Measurements from ENCODE around the gene ECE2.

The ECE2 gene

GRCh38 chr3:184231671-184232070, 44.2 kb upstream of the ECE2 start:
- no peak overlapping the region for H3K27ac ChIP-seq
- TF ChIP-seq ZFX (IDR thresholded peaks at IDR 0.05) (no peak), CTCF (conservative IDR thresholded peaks at IDR 0.05) (no peak)

GRCh38 chr3:184233127-184233843, 42.5 kb upstream of the ECE2 start:
- no peak for TF ChIP-seq CTCF (conservative IDR thresholded peaks at IDR 0.05)
- no peak for TF ChIP-seq ZFX (IDR thresholded peaks at IDR 0.05)
- no peak overlapping the region for H3K27ac ChIP-seq

GRCh38 chr3:184234224-184234623, 41.6 kb upstream of the ECE2 start:
- no peak for TF ChIP-seq ZFX (IDR thresholded peaks at IDR 0.05)
- no peak for TF ChIP-seq CTCF (conservative IDR thresholded peaks at IDR 0.05)
- H3K27ac ChIP-seq: no peak overlapping the region

GRCh38 chr3:184234671-184235380, 41.0 kb upstream of the ECE2 start:
- TF ChIP-seq ZFX (IDR thresholded peaks at IDR 0.05) (no peak), CTCF (conservative IDR thresholded peaks at IDR 0.05) (no peak)
- H3K27ac ChIP-seq: no peak overlapping the region

GRCh38 chr3:184235381-184236032, 40.3 kb upstream of the ECE2 start:
- TF ChIP-seq CTCF (conservative IDR thresholded peaks at IDR 0.05) (no peak), ZFX (IDR thresholded peaks at IDR 0.05) (no peak)
- H3K27ac ChIP-seq: no peak overlapping the region

- no peak overlapping the region for H3K27ac ChIP-seq
- TF ChIP-seq ZFX (IDR thresholded peaks at IDR 0.05): no peak
- TF ChIP-seq CTCF (conservative IDR thresholded peaks at IDR 0.05): no peak
These were observed 39.8 kb upstream of the ECE2 start for GRCh38 chr3:184236033-184236410.

GRCh38 chr3:184236636-184237035, 39.2 kb upstream of the ECE2 start:
- H3K27ac ChIP-seq: no peak overlapping the region
- TF ChIP-seq ZFX (IDR thresholded peaks at IDR 0.05) (no peak), CTCF (conservative IDR thresholded peaks at IDR 0.05) (no peak)
